ENCODE measurements around the gene HSPB1.

Gene HSPB1

DNA sequence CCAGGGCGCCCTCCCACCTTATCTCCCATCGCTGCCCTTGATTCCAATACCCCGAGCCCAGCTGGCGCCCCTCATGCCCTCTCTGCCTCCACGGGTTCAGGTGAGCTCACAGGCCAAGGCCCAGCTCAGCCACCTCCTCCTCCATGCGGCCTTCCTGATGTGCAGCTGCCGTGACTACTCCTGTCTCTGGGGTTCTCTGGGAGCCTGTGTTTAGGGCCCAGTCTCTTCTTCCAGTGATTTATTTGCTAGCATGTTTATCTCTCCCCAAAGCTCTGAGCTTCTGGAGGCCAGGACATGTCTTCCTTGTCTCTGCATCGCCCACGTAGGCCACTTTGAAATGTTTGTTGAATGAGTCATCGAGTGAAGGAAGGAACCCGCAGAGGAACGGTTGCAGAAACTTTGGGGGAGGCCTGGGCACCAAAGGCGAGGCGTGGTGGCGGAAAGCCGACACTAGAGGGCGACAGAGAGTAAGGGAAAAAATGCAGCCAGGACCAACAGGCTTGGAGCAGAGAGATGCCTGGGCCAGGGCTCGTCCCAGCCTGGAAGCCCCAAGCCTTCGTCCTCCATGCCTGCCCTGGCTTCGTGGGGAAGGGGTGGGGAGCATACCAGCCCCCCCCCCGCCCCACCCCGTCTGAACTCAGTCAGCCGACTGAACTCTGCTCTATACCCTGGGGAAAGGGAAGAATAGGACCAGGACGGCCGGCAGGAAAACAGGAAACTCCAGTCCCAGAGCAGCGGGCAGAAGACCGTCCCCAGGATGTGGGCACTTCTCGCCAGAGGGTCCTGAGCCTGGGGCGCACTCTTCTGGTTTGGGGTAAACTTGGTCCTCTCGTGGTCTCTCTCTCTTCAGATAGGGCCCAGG, 10.9 kb upstream of the HSPB1 start (continued):
- TF ChIP-seq, protein P1, sequence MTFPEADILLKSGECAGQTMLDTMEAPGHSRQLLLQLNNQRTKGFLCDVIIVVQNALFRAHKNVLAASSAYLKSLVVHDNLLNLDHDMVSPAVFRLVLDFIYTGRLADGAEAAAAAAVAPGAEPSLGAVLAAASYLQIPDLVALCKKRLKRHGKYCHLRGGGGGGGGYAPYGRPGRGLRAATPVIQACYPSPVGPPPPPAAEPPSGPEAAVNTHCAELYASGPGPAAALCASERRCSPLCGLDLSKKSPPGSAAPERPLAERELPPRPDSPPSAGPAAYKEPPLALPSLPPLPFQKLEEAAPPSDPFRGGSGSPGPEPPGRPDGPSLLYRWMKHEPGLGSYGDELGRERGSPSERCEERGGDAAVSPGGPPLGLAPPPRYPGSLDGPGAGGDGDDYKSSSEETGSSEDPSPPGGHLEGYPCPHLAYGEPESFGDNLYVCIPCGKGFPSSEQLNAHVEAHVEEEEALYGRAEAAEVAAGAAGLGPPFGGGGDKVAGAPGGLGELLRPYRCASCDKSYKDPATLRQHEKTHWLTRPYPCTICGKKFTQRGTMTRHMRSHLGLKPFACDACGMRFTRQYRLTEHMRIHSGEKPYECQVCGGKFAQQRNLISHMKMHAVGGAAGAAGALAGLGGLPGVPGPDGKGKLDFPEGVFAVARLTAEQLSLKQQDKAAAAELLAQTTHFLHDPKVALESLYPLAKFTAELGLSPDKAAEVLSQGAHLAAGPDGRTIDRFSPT (tag by site-specific recombination; IDR thresholded peaks at IDR 0.05): 0 out of 2 replicates have a peak, but pooled peaks have one; percentile 52
- TF ChIP-seq, protein P2, sequence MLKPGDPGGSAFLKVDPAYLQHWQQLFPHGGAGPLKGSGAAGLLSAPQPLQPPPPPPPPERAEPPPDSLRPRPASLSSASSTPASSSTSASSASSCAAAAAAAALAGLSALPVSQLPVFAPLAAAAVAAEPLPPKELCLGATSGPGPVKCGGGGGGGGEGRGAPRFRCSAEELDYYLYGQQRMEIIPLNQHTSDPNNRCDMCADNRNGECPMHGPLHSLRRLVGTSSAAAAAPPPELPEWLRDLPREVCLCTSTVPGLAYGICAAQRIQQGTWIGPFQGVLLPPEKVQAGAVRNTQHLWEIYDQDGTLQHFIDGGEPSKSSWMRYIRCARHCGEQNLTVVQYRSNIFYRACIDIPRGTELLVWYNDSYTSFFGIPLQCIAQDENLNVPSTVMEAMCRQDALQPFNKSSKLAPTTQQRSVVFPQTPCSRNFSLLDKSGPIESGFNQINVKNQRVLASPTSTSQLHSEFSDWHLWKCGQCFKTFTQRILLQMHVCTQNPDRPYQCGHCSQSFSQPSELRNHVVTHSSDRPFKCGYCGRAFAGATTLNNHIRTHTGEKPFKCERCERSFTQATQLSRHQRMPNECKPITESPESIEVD (tag by site-specific recombination; IDR thresholded peaks at IDR 0.05): no peak
- TF ChIP-seq ZNF404 (tag by site-specific recombination; IDR thresholded peaks at IDR 0.05) (no peak), BCL11B (tag by site-specific recombination; IDR thresholded peaks at IDR 0.05; ENCODE audit: low read depth) (no peak), ZNF555 (tag by site-specific recombination; conservative IDR thresholded peaks at IDR 0.05) (no peak), ZNF24 (tag by site-specific recombination; IDR thresholded peaks at IDR 0.05) (peak; percentile 82), IKZF3 (tag by site-specific recombination; IDR thresholded peaks at IDR 0.05) (peak; percentile 55), ZNF433 (tag by site-specific recombination; IDR thresholded peaks at IDR 0.05; ENCODE audit: low read depth) (no peak), ZNF248 (tag by site-specific recombination; IDR thresholded peaks at IDR 0.05) (no peak), SETDB1 (IDR thresholded peaks at IDR 0.05; ENCODE audit: insufficient read length, low read length) (no peak), SP3 (tag by site-specific recombination; IDR thresholded peaks at IDR 0.05) (peak; percentile 23; the same call in 1 of the 2 replicates), ZNF335 (tag by site-specific recombination; conservative IDR thresholded peaks at IDR 0.05) (peak; percentile 89), ZBTB20 (tag by site-specific recombination; IDR thresholded peaks at IDR 0.05) (0 out of 2 replicates have a peak, but pooled peaks have one; percentile 30), ZBTB7A (tag by site-specific recombination; IDR thresholded peaks at IDR 0.05; ENCODE audit: low read depth) (no peak), ZNF501 (tag by site-specific recombination; IDR thresholded peaks at IDR 0.05) (peak; percentile 63; the same call in 1 of the 2 replicates), ZNF521 (tag by site-specific recombination; IDR thresholded peaks at IDR 0.05) (no peak), ZNF391 (tag by site-specific recombination; IDR thresholded peaks at IDR 0.05; ENCODE audit: borderline replicate concordance, low read depth) (peak; percentile 49; the same call in 1 of the 2 replicates), ZNF214 (tag by site-specific recombination; IDR thresholded peaks at IDR 0.05; ENCODE audit: borderline replicate concordance) (no peak), ZNF626 (tag by site-specific recombination; IDR thresholded peaks at IDR 0.05) (no peak), KLF8 (tag by site-specific recombination; IDR thresholded peaks at IDR 0.05) (peak; percentile 53; the same call in 1 of the 2 replicates), ZNF23 (tag by site-specific recombination; IDR thresholded peaks at IDR 0.05; ENCODE audit: borderline replicate concordance) (no peak)
- TF ChIP-seq, protein P3, sequence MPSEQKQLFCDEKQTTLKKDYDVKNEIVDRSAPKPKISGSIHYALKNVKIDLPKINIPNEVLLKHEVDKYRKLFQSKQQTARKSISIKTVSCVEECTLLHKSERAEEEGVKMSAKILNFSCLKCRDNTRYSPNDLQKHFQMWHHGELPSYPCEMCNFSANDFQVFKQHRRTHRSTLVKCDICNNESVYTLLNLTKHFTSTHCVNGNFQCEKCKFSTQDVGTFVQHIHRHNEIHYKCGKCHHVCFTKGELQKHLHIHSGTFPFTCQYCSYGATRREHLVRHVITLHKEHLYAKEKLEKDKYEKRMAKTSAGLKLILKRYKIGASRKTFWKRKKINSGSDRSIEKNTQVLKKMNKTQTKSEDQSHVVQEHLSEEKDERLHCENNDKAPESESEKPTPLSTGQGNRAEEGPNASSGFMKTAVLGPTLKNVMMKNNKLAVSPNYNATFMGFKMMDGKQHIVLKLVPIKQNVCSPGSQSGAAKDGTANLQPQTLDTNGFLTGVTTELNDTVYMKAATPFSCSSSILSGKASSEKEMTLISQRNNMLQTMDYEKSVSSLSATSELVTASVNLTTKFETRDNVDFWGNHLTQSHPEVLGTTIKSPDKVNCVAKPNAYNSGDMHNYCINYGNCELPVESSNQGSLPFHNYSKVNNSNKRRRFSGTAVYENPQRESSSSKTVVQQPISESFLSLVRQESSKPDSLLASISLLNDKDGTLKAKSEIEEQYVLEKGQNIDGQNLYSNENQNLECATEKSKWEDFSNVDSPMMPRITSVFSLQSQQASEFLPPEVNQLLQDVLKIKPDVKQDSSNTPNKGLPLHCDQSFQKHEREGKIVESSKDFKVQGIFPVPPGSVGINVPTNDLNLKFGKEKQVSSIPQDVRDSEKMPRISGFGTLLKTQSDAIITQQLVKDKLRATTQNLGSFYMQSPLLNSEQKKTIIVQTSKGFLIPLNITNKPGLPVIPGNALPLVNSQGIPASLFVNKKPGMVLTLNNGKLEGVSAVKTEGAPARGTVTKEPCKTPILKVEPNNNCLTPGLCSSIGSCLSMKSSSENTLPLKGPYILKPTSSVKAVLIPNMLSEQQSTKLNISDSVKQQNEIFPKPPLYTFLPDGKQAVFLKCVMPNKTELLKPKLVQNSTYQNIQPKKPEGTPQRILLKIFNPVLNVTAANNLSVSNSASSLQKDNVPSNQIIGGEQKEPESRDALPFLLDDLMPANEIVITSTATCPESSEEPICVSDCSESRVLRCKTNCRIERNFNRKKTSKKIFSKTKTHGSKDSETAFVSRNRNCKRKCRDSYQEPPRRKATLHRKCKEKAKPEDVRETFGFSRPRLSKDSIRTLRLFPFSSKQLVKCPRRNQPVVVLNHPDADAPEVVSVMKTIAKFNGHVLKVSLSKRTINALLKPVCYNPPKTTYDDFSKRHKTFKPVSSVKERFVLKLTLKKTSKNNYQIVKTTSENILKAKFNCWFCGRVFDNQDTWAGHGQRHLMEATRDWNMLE (tag by site-specific recombination; conservative IDR thresholded peaks at IDR 0.05; ENCODE audit: low read depth): no peak
- TF ChIP-seq, protein P4, sequence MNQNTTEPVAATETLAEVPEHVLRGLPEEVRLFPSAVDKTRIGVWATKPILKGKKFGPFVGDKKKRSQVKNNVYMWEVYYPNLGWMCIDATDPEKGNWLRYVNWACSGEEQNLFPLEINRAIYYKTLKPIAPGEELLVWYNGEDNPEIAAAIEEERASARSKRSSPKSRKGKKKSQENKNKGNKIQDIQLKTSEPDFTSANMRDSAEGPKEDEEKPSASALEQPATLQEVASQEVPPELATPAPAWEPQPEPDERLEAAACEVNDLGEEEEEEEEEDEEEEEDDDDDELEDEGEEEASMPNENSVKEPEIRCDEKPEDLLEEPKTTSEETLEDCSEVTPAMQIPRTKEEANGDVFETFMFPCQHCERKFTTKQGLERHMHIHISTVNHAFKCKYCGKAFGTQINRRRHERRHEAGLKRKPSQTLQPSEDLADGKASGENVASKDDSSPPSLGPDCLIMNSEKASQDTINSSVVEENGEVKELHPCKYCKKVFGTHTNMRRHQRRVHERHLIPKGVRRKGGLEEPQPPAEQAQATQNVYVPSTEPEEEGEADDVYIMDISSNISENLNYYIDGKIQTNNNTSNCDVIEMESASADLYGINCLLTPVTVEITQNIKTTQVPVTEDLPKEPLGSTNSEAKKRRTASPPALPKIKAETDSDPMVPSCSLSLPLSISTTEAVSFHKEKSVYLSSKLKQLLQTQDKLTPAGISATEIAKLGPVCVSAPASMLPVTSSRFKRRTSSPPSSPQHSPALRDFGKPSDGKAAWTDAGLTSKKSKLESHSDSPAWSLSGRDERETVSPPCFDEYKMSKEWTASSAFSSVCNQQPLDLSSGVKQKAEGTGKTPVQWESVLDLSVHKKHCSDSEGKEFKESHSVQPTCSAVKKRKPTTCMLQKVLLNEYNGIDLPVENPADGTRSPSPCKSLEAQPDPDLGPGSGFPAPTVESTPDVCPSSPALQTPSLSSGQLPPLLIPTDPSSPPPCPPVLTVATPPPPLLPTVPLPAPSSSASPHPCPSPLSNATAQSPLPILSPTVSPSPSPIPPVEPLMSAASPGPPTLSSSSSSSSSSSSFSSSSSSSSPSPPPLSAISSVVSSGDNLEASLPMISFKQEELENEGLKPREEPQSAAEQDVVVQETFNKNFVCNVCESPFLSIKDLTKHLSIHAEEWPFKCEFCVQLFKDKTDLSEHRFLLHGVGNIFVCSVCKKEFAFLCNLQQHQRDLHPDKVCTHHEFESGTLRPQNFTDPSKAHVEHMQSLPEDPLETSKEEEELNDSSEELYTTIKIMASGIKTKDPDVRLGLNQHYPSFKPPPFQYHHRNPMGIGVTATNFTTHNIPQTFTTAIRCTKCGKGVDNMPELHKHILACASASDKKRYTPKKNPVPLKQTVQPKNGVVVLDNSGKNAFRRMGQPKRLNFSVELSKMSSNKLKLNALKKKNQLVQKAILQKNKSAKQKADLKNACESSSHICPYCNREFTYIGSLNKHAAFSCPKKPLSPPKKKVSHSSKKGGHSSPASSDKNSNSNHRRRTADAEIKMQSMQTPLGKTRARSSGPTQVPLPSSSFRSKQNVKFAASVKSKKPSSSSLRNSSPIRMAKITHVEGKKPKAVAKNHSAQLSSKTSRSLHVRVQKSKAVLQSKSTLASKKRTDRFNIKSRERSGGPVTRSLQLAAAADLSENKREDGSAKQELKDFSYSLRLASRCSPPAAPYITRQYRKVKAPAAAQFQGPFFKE (tag by site-specific recombination; IDR thresholded peaks at IDR 0.05; ENCODE audit: borderline replicate concordance): no peak
